GM23248 (cell line): ENCODE results near the gene C3orf52.

Source experiments
- EZH2 ChIP-seq: fragments of 200-600 bp; sonication (generic); IDR thresholded peaks from 2 replicates; pipeline ENCODE4 v1.6.1; 2018; ENCODE audit warnings: antibody characterized with exemption, mild to moderate bottlenecking; ENCODE audit not compliant: insufficient read depth, poor library complexity, severe bottlenecking
- EZH2phosphoT487 ChIP-seq: fragments of 200-600 bp; sonication (generic); IDR thresholded peaks from 2 replicates; pipeline ENCODE4 v1.6.1; 2018; ENCODE audit warnings: antibody characterized with exemption, moderate library complexity, mild to moderate bottlenecking, low read depth; ENCODE audit not compliant: insufficient read depth

DNA sequence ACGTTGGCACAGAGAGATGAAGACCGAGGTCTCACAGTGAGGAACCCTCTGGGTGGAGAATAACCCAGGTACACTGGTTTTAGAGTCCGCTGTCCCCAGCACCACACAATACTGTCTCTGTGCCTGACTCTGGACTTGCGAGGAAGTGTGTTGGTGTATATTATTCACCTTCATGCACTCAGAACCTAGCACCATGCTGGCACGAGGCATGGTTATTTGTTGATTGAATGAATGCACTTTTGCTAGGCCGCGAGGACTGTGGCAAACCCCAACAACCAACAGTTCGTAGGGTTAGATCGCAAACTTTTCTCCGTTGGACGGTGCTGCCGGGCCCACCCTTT is 484 bp upstream of the C3orf52 start:
- TF ChIP-seq EZH2phosphoT487 (no peak), EZH2 (no peak)
